ENCODE data around the gene MYO3A. TPM values are rescaled to one million over a fixed set of nuclear protein-coding genes. Genes with fewer than 3 reads are reported as not detected.

Gene MYO3A
- polyA plus RNA-seq, 1 donor (not counting 4 experiments of a cell fraction or from before 2014, with no cell fraction given), result not detected

DNA sequence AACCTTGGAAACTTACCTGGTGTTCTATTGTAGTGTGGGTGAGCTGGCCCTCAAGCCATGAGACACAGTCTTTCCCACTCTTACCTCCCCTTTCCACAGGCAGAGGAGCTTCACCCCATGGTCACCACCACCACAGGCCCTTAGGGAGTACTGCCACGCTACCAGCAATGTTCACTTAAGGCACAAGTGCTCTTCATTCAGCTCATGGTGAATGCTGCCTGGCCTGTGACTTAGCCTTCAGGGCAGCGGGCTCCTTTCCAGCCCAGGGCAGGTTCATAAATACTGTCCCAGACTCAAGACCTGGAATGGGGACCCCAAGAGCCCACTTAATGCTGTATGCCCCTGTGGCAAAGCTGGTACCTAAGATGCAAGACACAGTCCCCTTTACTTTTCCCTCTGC is 109.4 kb downstream of the MYO3A start:
- H3K4me1 ChIP-seq (ENCODE audit: control insufficient read depth, extremely low read depth, insufficient read depth, low read length), result no peaks in the 10 kb centered on the region
- FAIRE-seq (no peak), DNase-seq (ENCODE audit: low read depth, low spot score) (no peak)
- no peak overlapping the region for H3K9ac ChIP-seq (ENCODE audit: control insufficient read depth, extremely low read depth, insufficient read depth, low read length)
- no peaks in the 10 kb centered on the region for H4K20me1 ChIP-seq (ENCODE audit: control insufficient read depth, extremely low read depth, insufficient read depth, low read length)
- dilution Hi-C loops (cut with MboI; ENCODE audit: extremely low pct_ligation_motif_present, low sequenced_read_pairs), result no loop called here
- no peak overlapping the region for H3K4me3 ChIP-seq (ENCODE audit: control insufficient read depth in 2 of 3, extremely low read depth in 1 of 3, insufficient read depth in 2 of 3, low read depth in 1 of 3, low read length in 3 of 3)
- no peak overlapping the region for H2AFZ ChIP-seq (ENCODE audit: control insufficient read depth, low read length)
- H3K79me2 ChIP-seq (ENCODE audit: control insufficient read depth, insufficient read depth, low read length), result no peaks in the 10 kb centered on the region
- no peak overlapping the region for H3K27ac ChIP-seq (ENCODE audit: control insufficient read depth, insufficient read depth, low read length)
- no peak for TF ChIP-seq EZH2 (IDR thresholded peaks at IDR 0.05; ENCODE audit: low read length)
- TF ChIP-seq, protein P1, sequence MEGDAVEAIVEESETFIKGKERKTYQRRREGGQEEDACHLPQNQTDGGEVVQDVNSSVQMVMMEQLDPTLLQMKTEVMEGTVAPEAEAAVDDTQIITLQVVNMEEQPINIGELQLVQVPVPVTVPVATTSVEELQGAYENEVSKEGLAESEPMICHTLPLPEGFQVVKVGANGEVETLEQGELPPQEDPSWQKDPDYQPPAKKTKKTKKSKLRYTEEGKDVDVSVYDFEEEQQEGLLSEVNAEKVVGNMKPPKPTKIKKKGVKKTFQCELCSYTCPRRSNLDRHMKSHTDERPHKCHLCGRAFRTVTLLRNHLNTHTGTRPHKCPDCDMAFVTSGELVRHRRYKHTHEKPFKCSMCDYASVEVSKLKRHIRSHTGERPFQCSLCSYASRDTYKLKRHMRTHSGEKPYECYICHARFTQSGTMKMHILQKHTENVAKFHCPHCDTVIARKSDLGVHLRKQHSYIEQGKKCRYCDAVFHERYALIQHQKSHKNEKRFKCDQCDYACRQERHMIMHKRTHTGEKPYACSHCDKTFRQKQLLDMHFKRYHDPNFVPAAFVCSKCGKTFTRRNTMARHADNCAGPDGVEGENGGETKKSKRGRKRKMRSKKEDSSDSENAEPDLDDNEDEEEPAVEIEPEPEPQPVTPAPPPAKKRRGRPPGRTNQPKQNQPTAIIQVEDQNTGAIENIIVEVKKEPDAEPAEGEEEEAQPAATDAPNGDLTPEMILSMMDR (optimal IDR thresholded peaks at IDR 0.05 in 1 of 3, IDR thresholded peaks at IDR 0.05 in 1 of 3, conservative IDR thresholded peaks at IDR 0.05 in 1 of 3; ENCODE audit: extremely low read depth in 1 of 3, insufficient read depth in 2 of 3, low read length in 3 of 3), result no peak
- H3K9me1 ChIP-seq (ENCODE audit: control insufficient read depth, extremely low read depth, insufficient read depth, low read length), result no peaks in the 10 kb centered on the region
- H3K4me2 ChIP-seq (ENCODE audit: control insufficient read depth, extremely low read depth, insufficient read depth, low read depth, low read length), result no peak overlapping the region
- no peaks in the 10 kb centered on the region for H3K9me3 ChIP-seq (ENCODE audit: control insufficient read depth, low read depth, low read length)
- no peaks in the 10 kb centered on the region for H3K36me3 ChIP-seq (ENCODE audit: control insufficient read depth in 2 of 2, extremely low read depth in 1 of 2, insufficient read depth in 2 of 2, low read length in 2 of 2)
- no peaks in the 10 kb centered on the region for H3K27me3 ChIP-seq (ENCODE audit: control insufficient read depth, extremely low read depth, insufficient read depth, low read length)

DNA sequence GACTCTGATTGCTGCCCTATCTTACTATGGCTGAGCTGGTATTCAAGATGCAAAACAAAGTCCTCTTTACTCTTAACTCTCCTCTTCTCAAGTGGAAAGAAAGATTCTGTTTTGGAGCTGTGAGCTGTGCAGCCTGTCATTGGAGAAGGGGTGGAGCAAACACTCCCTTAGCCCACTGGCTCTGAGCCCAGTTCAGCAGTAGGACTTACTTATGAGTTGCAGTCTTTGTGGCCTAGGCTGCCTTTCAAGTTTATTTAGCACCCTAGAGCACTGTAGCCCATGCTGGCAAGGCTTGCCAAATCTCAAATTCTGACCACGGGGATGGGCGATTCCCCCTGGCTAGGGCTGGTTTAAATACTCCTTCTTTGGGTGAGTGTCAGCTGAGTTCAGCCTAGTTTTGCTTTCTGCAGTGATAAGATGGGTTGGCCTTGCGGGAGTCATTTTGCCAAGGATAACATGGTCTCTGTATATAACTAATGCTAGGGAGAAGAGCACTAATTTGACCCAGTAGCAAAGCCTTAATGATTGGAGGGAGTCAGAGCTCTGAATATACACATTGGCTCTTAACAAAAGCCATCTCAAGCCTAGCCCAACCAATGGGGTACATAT is 110.2 kb downstream of the MYO3A start:
- H3K9me3 ChIP-seq (ENCODE audit: control insufficient read depth, low read depth, low read length), result no peaks in the 10 kb centered on the region
- H3K4me2 ChIP-seq (ENCODE audit: control insufficient read depth, extremely low read depth, insufficient read depth, low read depth, low read length), result no peak overlapping the region
- TF ChIP-seq, protein P1 (optimal IDR thresholded peaks at IDR 0.05 in 1 of 3, IDR thresholded peaks at IDR 0.05 in 1 of 3, conservative IDR thresholded peaks at IDR 0.05 in 1 of 3; ENCODE audit: extremely low read depth in 1 of 3, insufficient read depth in 2 of 3, low read length in 3 of 3), result no peak
- TF ChIP-seq EZH2 (IDR thresholded peaks at IDR 0.05; ENCODE audit: low read length), result no peak
- H3K79me2 ChIP-seq (ENCODE audit: control insufficient read depth, insufficient read depth, low read length), result no peaks in the 10 kb centered on the region
- dilution Hi-C loops (cut with MboI; ENCODE audit: extremely low pct_ligation_motif_present, low sequenced_read_pairs), result no loop called here
- no peaks in the 10 kb centered on the region for H3K4me1 ChIP-seq (ENCODE audit: control insufficient read depth, extremely low read depth, insufficient read depth, low read length)
- no peaks in the 10 kb centered on the region for H3K9me1 ChIP-seq (ENCODE audit: control insufficient read depth, extremely low read depth, insufficient read depth, low read length)
- H3K27ac ChIP-seq (ENCODE audit: control insufficient read depth, insufficient read depth, low read length), result no peak overlapping the region
- no peak overlapping the region for H3K9ac ChIP-seq (ENCODE audit: control insufficient read depth, extremely low read depth, insufficient read depth, low read length)
- H3K4me3 ChIP-seq (ENCODE audit: control insufficient read depth in 2 of 3, extremely low read depth in 1 of 3, insufficient read depth in 2 of 3, low read depth in 1 of 3, low read length in 3 of 3), result no peak overlapping the region
- FAIRE-seq (no peak), DNase-seq (ENCODE audit: low read depth, low spot score) (no peak)
- no peaks in the 10 kb centered on the region for H3K27me3 ChIP-seq (ENCODE audit: control insufficient read depth, extremely low read depth, insufficient read depth, low read length)
- no peak overlapping the region for H2AFZ ChIP-seq (ENCODE audit: control insufficient read depth, low read length)
- no peaks in the 10 kb centered on the region for H3K36me3 ChIP-seq (ENCODE audit: control insufficient read depth in 2 of 2, extremely low read depth in 1 of 2, insufficient read depth in 2 of 2, low read length in 2 of 2)
- no peaks in the 10 kb centered on the region for H4K20me1 ChIP-seq (ENCODE audit: control insufficient read depth, extremely low read depth, insufficient read depth, low read length)
